Nephron progenitor cell (in vitro differentiated cells): Measurements from ENCODE around the gene SLC16A9.
"Not testable (repeated sequence)": the region's sequence is repeated elsewhere in the genome, so short reads cannot be mapped to it uniquely, and the experiment has no call there.

Experiments used
- DNase-seq: peaks from one replicate; pipeline ENCODE4 v3.0.0; 2021
- H3K27ac Mint-ChIP-seq: 2 replicates; pipeline ENCODE4 v1.8.0; 2021; ENCODE audit warnings: mild to moderate bottlenecking, moderate library complexity, mixed read lengths
- H3K27me3 Mint-ChIP-seq: 2 replicates; pipeline ENCODE4 v1.8.0; 2021; ENCODE audit warnings: mild to moderate bottlenecking, low read depth, mixed read lengths; ENCODE audit not compliant: poor library complexity
- H3K36me3 Mint-ChIP-seq: 2 replicates; pipeline ENCODE4 v1.8.0; 2021; ENCODE audit warnings: low read depth, mixed read lengths
- H3K4me1 Mint-ChIP-seq: 2 replicates; pipeline ENCODE4 v1.8.0; 2021; ENCODE audit warnings: mixed read lengths
- H3K4me3 Mint-ChIP-seq: 2 replicates; pipeline ENCODE4 v1.8.0; 2021; ENCODE audit warnings: mild to moderate bottlenecking, moderate library complexity, mixed read lengths
- H3K9me3 Mint-ChIP-seq: 2 replicates; pipeline ENCODE4 v1.8.0; 2021; ENCODE audit warnings: mild to moderate bottlenecking, moderate library complexity, mixed read lengths
- CTCF ChIP-seq: fragments of 200-600 bp; sonication (generic); IDR thresholded peaks from 2 replicates; pipeline ENCODE4 v1.5.0; 2021; ENCODE audit warnings: antibody characterized with exemption

The SLC16A9 gene

GRCh38 chr10:59651902-59652301, 57.7 kb downstream of the SLC16A9 start:
- Mint-ChIP-seq H3K4me1 (no peaks in the 10 kb centered on the region), H3K9me3 (peaks cover 3% of the 10 kb centered on the region), H3K27ac (no peak overlapping the region), H3K27me3 (no peaks in the 10 kb centered on the region), H3K36me3 (peaks cover 25% of the 10 kb centered on the region), H3K4me3 (no peak overlapping the region)
- DNase-seq, result no peak
- no peak for TF ChIP-seq CTCF

- Mint-ChIP-seq H3K9me3 (peaks cover 16% of the 10 kb centered on the region), H3K27me3 (no peaks in the 10 kb centered on the region), H3K36me3 (peaks cover 25% of the 10 kb centered on the region), H3K27ac (no peak overlapping the region), H3K4me1 (no peaks in the 10 kb centered on the region), H3K4me3 (no peak overlapping the region)
- DNase-seq, result no peak
- TF ChIP-seq CTCF, result no peak
Observed at GRCh38 chr10:59649606-59650346, 59.9 kb downstream of the SLC16A9 start.

- H3K27me3 Mint-ChIP-seq, result no peaks in the 10 kb centered on the region
- H3K4me1 Mint-ChIP-seq, result no peaks in the 10 kb centered on the region
- no peak overlapping the region for H3K27ac Mint-ChIP-seq
- no peak for DNase-seq
- TF ChIP-seq CTCF, result no peak
- no peak overlapping the region for H3K4me3 Mint-ChIP-seq
- H3K9me3 Mint-ChIP-seq, result peaks cover 23% of the 10 kb centered on the region
- peaks cover 18% of the 10 kb centered on the region for H3K36me3 Mint-ChIP-seq
Observed at GRCh38 chr10:59648711-59649201, 60.9 kb downstream of the SLC16A9 start.

- no peaks in the 10 kb centered on the region for H3K4me1 Mint-ChIP-seq
- H3K36me3 Mint-ChIP-seq, result peaks cover 6% of the 10 kb centered on the region
- no peak for DNase-seq
- no peaks in the 10 kb centered on the region for H3K27me3 Mint-ChIP-seq
- no peak overlapping the region for H3K4me3 Mint-ChIP-seq
- H3K27ac Mint-ChIP-seq, result no peak overlapping the region
- TF ChIP-seq CTCF, result no peak
- H3K9me3 Mint-ChIP-seq, result peaks cover 23% of the 10 kb centered on the region
Observed at GRCh38 chr10:59644841-59645240, 64.8 kb downstream of the SLC16A9 start.

GRCh38 chr10:59641688-59642087, 68.0 kb downstream of the SLC16A9 start:
- not testable (repeated sequence) for DNase-seq, H3K27ac Mint-ChIP-seq, H3K36me3 Mint-ChIP-seq, H3K27me3 Mint-ChIP-seq, H3K4me1 Mint-ChIP-seq, H3K4me3 Mint-ChIP-seq
- peaks cover 19% of the 10 kb centered on the region for H3K9me3 Mint-ChIP-seq

GRCh38 chr10:59635502-59636290, 74.0 kb downstream of the SLC16A9 start:
- peaks cover 12% of the 10 kb centered on the region for H3K27me3 Mint-ChIP-seq
- H3K4me1 Mint-ChIP-seq, result no peaks in the 10 kb centered on the region
- no peak overlapping the region for H3K27ac Mint-ChIP-seq
- no peaks in the 10 kb centered on the region for H3K36me3 Mint-ChIP-seq
- no peak for DNase-seq
- H3K9me3 Mint-ChIP-seq, result no peaks in the 10 kb centered on the region
- TF ChIP-seq CTCF, result no peak
- H3K4me3 Mint-ChIP-seq, result no peak overlapping the region
